GM18517 (cell line): Measurements from ENCODE around the gene OSBPL9.

Source experiments
- ATAC-seq: cut with Tn5 transposase; IDR thresholded peaks from one replicate; pipeline ENCODE4 v1.9.1; 2021; ENCODE audit warnings: mild to moderate bottlenecking, moderate library complexity; ENCODE audit not compliant: unreplicated experiment

Gene OSBPL9, protein sequence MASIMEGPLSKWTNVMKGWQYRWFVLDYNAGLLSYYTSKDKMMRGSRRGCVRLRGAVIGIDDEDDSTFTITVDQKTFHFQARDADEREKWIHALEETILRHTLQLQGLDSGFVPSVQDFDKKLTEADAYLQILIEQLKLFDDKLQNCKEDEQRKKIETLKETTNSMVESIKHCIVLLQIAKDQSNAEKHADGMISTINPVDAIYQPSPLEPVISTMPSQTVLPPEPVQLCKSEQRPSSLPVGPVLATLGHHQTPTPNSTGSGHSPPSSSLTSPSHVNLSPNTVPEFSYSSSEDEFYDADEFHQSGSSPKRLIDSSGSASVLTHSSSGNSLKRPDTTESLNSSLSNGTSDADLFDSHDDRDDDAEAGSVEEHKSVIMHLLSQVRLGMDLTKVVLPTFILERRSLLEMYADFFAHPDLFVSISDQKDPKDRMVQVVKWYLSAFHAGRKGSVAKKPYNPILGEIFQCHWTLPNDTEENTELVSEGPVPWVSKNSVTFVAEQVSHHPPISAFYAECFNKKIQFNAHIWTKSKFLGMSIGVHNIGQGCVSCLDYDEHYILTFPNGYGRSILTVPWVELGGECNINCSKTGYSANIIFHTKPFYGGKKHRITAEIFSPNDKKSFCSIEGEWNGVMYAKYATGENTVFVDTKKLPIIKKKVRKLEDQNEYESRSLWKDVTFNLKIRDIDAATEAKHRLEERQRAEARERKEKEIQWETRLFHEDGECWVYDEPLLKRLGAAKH

DNA sequence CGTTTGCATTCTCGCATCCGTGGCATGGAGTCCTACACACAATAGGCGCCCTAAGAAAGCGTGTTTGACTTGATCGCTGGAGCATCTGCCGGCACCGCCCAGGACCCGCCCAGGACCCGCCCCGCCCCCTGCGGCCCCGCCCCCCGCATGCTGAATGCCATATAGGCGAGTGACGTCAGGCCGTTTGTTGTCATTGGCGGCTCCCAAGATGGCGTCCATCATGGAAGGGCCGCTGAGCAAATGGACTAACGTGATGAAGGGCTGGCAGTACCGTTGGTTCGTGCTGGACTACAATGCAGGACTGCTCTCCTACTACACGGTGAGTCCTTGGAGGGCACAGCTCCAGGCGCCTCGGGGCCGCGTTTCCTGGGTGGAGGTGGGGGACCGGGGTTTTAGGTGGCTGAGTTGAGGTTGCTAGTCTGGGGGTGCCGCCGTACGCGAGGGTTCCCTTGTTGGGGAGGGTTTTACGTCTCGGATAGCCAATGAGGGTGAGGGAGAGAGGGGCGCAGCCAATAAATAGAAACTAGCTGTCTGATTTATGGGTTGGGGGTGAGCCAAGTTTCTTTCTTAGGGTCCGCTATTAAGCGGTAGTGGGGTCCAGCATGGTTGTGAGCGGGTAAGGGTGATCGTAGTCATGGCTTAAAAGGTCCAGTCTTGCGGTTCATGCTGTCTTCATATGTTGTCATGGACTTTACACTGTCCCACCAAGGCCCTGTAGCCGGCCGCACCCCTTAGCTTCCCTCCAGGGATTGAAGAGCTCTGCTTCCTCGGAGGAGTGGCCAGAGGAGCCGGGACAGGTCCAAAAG is at the start of gene OSBPL9:
TSS of gene OSBPL9 (plus strand) at position 190 of the 806 bp plus-strand sequence. CDS start at position 209, 19 bp downstream.
- peak; percentile 67 for ATAC-seq

DNA sequence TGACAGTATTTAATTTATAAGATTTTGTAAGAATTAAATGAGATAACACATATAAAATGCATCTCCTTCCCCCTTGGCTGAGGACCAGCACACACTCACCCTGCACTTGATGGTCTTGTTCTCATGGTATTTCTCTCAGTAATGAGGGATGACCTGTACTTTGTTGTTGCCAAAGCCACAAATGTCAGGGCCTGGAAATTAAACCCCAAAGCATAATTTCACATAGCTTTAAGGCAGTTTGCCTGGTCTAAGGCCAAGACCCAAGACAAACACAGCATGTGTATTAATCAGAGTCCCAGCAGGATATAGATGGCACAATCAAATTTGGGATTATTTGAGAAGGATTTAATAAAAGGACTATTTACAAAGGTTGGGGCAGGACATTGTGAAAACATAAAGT is 49.2 kb upstream of the OSBPL9 start:
- no peak for ATAC-seq

DNA sequence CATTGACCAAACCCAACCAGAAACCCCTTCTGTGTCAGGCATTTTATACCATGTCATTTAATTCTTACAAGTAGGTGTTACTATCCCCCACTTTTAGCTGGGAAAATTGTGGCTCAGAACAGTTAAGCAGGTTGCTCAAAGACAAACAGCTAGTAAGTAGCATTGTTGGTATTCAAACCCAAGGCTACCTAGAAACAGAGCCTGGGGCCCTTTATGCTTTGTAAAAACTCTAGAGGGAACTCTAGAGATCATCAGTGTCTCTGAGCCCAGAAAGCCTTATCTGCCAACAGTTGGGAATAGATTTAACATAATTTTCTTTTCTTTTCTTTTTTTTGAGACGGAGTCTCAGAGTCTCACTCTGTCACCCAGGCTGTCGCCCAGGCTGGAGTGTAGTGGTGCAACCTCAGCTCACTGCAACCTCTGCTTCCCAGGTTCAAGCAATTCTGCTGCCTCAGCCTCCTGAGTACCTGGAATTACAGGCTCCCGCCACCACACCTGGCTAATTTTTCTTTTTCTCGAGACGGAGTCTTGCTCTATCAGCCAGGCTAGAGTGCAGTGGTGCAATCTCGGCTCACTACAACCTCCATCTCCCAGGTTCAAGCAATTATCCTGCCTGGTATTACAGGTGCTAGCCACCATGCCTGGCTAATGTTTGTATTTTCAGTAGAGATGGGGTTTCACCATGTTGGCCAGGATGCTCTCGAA is 48.5 kb upstream of the OSBPL9 start:
- ATAC-seq: no peak

DNA sequence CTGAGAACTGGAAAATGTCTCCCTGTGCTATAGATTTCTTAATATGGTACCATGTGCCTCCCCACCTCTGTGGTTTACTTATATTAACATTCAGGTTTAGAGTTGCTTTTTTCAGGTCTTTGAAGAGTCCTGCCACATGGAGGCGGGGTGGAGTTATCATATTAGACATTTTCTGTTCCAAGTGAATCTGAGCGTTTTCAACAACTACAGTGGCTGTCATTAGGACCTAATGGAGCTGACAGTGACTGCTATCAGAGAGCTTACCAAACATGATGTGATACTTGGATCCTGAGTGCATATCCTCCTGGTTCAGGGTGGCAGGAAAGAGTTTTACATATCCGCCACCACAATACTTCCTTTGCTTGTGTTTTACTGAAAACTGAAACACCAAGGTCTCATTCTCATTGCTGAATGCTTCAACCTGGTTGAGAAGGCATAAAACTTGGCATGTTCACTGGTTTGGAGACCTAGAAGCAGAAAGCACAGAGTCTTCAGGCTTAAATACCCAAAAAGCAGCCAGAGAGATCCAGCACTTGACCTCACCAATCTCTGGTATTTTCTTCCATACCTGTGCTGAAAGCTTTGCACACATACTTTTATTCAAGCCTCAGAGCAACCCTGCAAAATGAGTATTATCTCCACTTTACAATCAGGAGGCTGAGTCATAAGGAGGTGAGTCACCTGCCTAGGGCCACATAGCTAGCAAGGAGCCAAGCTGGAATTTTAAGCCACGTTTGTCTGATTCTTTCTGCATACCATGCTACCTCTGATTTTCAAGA is 47.4 kb upstream of the OSBPL9 start:
- ATAC-seq: peak; percentile 79

DNA sequence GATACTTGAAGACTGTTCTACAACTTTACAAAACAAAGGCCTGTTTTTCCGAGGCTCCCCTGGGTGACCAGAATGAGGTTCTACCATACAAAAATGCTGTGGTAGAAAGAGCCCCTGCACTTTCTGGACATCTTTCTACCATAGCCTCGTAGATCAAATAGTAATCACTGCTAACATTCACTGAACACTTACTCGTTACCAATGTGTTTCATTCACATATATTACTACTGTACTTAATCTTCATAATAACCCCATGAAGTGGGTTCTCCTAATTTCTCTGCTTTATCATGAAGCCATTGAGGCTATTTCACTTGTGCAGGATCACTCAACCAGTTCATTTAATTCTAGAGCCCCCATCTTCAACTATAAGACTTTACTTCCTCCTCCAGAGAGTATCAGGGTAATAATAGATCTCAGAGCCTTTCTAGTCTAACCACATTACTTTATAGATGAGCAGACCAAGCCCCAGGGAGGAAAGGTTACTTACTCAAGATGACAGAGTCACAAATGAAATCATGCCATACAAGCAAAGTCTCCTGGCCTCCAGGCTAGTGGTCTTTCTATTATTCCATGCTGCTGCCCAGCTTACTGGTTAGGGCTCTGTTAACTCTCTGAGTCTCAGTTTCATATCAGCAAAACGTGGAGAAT is 46.7 kb upstream of the OSBPL9 start:
- peak; percentile 36 for ATAC-seq

DNA sequence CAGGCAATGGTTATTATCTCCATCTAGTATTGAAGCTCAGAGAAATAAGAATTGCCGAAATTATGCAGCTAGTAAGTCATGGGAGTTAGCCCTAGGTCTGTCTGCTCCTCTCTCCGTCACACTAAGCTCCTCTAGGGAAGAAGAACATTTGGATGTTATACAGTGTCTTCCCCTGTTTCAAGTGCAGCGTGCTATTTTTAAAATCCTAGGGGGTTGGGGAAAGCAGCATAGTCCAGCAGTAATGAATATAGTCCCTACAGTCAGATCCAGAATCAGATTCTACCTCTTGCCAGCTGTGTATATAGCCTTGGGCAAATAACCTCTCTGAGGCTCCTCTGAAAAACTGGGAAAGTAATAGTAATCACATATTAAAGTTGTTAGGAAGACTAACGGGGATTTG is 44.5 kb upstream of the OSBPL9 start:
- no peak for ATAC-seq

DNA sequence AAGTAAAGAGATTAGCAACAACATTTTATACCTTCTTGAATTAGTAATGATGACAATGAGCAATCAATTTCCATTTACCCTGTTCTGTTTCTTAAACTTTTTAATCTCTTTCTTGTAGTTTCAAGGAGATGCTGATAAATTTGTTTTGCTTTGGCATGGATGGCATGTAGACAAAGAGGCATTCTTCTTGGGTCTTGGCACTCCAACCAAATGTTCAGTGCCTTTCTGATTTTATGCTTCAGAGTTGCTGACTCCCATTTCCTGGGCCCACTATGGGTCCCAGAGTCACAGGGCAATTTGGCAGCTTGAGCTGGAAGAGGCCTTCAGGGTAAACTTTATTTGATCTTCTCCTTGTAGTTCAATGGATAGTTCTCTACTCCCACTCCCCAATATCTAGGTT is 42.1 kb upstream of the OSBPL9 start:
- no peak for ATAC-seq

DNA sequence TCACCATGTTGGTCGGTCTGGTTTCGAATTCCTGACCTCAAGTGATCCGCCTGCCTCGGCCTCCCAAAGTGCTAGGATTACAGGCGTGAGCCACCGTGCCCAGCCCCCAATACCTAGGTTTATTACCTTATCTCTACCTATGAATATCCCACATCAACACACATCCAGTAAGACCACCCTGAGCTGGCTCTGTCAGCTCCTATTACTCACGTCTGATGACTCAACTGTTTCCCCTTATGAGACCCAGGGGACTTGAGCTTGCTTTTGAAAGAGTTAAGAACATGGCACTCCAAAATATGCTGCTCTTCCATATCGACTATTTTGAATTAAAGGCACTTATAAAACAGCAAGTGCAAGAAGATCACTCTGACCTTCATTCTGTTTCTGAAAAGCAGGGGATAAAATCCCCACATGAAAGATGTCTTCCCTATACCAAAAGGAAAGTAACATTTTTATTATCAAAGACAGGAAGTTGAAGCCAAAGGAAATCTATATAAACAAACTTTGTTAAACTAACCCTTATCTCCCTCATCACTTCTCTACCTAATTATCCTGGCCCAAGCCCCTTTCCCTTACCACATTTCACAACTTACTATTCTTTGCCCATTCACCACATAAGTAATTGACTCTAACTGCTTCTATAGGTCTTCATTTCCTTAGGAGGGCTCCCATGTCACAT is 41.3 kb upstream of the OSBPL9 start:
- no peak for ATAC-seq

DNA sequence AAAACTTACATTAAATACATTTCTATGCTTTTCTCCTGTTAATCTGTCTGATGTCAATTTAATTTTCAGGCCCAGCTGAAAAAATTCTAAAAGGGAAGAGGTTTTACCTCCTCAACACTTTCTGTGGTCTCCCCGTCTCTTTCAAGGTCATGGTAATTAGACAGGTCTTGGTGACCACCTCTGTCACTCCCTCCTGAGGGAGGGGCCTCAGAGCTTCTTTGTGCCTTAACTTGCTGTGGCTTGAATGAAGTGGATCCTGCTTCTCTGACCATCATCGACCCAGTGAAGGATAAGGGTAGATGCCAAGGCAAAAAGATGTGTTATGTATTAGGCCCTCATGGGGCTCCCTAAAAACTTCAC is 40.8 kb upstream of the OSBPL9 start:
- ATAC-seq: no peak

DNA sequence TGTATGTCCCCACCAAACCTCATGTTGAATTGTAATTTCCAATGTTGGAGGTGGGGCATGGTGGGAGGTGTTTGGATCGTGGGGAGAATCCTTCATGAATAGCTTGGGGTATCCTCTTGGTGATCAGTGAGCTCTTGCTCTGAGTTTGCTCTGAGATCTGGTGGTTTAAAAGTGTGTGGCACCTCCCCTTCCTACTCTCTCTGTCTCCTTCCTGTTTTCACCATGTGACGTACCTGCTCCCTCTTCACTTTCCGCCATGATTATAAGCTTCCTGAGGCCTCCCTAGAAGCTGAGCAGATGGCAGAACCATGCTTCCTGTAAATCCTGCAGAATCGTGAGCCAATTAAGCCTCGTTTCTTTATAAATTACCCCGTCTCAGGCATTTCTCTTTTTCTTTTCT is 40.0 kb upstream of the OSBPL9 start:
- no peak for ATAC-seq

DNA sequence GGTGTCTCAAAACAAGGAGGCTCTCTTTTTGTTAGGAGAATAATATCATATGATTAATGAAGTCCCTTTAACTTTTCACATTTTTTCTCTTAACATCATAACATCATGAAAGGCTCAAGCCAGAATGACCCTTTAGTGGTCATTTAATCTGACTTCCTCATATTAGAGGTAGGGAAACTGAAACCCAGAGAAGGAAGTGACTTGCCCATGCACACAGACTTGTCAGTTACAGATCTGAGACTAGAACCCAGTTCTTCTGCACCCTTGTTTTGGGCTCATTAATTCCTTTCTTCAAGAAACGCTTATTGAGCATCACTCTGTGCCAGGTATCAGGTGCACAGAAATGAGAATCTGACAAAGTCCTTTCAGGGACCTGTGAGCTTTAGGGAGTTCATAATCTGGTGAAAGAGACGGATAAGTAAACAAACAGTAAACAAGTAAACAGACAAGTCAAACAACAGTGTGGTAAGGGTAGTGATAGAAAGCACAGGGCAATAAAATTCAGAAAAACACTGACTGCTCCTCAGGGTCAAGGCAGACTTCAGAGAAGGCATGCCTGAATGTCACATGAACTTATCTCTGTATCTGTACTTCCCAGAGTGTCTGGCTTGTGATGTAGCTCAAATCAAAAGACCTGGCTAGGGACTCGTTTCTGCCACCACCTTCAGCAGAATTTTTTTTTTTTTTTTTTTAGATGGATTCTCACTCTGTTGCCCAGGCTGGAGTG is 38.3 kb upstream of the OSBPL9 start:
- peak; percentile 90 for ATAC-seq

DNA sequence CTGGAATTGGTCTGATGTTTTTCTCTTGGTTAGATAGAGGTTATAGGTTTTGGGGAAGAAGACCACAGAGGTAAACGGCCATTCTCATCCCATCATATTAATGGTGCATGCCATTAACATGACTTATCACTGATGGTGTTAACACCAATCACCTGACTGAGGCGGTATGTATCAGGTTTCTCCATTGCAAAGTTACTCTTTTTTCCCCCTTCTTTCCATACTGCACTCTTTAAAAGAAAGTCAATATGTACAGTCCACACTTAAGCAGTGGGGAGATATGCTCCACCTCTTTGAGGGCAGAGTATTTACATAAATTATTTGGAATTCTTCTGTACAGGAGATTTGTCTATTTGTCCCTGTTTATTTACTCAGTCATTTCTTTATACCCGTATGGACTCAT is 35.7 kb upstream of the OSBPL9 start:
- no peak for ATAC-seq

DNA sequence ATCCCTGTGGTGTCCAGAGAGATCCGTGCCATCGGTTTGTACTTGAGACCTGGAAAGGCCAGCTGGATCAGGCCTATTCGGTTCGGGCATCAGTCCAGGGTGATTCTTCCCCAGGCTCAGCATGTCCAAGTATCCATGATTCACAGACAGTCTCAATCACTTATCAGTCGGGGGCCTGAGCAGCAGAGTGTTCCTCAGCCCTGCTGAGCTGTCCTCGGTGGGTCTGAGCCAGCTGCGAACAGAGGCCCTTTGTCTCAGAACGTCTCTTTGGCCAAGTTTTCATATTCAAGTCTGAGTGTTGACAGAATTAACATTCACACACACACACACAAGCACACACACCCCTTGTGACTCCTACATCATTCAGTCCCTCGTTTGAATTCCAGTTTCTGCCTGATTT is 33.4 kb upstream of the OSBPL9 start:
- no peak for ATAC-seq

DNA sequence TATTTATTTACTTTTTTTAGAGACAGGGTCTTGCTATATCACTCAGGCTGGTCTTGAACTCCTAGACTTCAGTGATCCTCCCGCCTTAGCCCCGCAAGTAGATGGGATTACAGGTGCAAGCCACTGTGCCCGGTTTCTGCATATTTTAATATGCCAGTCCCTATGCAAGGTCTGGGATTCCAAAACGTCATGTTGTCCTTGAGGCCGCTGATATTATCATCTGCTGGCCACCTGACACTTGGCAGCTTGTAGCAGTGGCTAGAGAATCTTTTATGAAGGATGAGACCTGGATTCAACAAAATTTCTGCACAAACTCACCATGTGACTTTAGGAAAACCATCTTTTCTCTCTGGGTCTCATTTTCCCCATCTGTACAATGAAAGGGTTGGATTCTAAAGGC is 32.9 kb upstream of the OSBPL9 start:
- ATAC-seq: no peak

DNA sequence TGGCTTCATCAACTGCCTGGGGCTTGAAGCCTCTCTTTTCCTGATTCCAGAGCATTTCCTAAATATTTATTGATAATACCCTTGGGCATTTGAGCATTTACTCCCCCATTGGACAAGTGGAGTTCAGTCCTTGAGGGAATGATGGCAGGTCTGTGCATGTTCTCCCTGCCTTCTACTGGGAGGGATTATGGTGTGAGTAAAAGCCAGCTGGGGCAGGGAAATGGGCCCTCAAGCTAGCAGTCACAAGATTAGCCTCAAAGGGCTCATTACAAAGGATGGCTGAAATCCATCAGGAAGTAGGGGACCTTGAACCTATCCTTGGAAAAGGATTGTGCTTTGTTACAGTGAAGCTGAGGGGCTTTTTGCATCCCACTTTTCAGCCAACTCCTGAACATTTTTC is 24.2 kb upstream of the OSBPL9 start:
- ATAC-seq: no peak

DNA sequence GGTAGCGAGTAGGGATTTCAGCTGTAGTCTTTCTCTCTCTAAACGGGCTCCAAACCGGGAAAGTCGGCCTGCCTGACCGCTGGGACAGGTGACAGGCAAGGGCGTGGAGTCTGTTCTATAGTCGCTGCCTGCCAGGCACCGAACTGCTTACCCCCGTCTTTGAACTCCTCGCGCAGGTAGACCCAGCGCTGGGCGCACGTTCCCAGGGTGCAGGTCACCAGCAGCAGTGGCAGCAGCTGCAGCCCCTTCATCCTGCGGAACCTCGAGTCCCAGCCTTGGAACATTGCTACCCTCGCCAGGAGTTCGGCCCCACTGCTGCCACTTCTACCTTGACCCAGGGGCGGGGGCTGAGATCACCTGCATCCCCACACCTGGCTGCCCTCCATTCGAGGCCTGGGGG is 22.2 kb upstream of the OSBPL9 start:
- ATAC-seq: no peak

DNA sequence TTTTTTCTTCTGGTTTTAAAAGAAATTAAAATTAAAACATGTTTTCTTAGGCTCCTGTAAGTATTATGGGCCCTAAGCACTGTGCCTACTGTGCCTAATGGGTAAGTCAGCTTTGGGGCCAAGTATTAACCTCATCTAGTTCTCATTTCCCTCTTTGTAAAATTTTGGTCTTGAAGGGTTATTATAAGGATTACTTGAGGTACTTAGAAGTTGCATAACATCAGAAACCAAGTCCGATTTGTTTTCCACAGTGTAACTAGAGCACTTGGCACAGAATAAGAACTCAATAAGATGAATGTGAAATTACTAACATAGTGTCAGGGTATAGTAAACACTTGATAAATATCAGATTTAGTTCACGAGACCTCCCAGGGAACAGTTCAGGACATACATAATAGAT is 16.4 kb upstream of the OSBPL9 start:
- no peak for ATAC-seq

DNA sequence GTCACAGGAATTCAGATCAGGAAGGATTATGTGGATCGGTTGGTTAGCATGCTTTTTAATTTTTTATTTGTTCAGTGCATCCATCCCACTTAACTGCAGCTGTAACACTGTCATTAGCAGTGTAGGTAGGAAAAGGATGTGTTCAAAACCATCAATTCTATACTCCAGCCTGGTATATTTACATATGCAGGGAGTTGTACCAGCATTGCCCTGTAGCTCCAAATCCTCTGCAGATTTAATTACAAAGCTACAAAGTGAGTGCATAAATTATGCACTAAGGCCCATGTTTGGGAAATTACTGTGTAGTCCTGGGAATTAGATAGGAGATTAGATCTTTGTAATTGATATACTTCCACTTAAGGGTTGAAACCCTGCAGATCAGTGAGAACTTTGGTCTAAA is 15.9 kb upstream of the OSBPL9 start:
- no peak for ATAC-seq
